SU-DHL-6 (cell line): Measurements from ENCODE around the gene STPG2.
"Not testable (repeated sequence)": the region's sequence is repeated elsewhere in the genome, so short reads cannot be mapped to it uniquely, and the experiment has no call there.

Experiments used
- H2AFZ ChIP-seq: fragments of 200-600 bp; sonication (generic); 2 replicates; pipeline ENCODE4 v1.6.1; 2014; ENCODE audit warnings: low read depth, mild to moderate bottlenecking, moderate library complexity, mixed read lengths, antibody characterized with exemption, low read length; ENCODE audit not compliant: severe bottlenecking
- H3F3A ChIP-seq: fragments of 200-600 bp; shearing (Covaris generic); 2 replicates; pipeline ENCODE4 v1.6.0; 2016; ENCODE audit warnings: antibody characterized with exemption, mild to moderate bottlenecking; ENCODE audit not compliant: insufficient read depth
- H3K27ac ChIP-seq: fragments of 200-600 bp; sonication (generic); 2 replicates; pipeline ENCODE4 v1.5.1; 2016; ENCODE audit warnings: low read depth, mild to moderate bottlenecking, low read length, moderate library complexity, mixed read lengths
- H3K27me3 ChIP-seq: fragments of 200-600 bp; sonication (generic), shearing (Covaris generic); 2 replicates; pipeline ENCODE4 v1.6.0; 2014; ENCODE audit warnings: mild to moderate bottlenecking, low read length
- H3K36me3 ChIP-seq: fragments of 200-600 bp; sonication (generic); 2 replicates; pipeline ENCODE4 v1.6.1; 2014; ENCODE audit warnings: mild to moderate bottlenecking, low read length, mixed read lengths
- H3K4me2 ChIP-seq: fragments of 300-600, 200-600 bp; shearing (Covaris generic), sonication (generic); 2 replicates; pipeline ENCODE4 v1.6.0; 2014; ENCODE audit warnings: low read length, low read depth, mild to moderate bottlenecking; ENCODE audit not compliant: poor library complexity, severe bottlenecking
- H3K4me3 ChIP-seq: fragments of 200-600 bp; sonication (generic); 2 replicates; pipeline ENCODE4 v1.5.1; 2014; ENCODE audit warnings: antibody characterized with exemption, low read length, mild to moderate bottlenecking, mixed read lengths; ENCODE audit not compliant: insufficient read depth, poor library complexity, severe bottlenecking
- H3K79me2 ChIP-seq: fragments of 200-600 bp; sonication (generic); 2 replicates; pipeline ENCODE4 v1.6.1; 2014; ENCODE audit warnings: mild to moderate bottlenecking, low read length, moderate library complexity; ENCODE audit not compliant: insufficient read depth
- H3K9ac ChIP-seq: fragments of 200-600 bp; sonication (generic); 2 replicates; pipeline ENCODE4 v1.7.0; 2014; ENCODE audit warnings: mild to moderate bottlenecking, low read length
- H3K9me2 ChIP-seq: fragments of 200-600 bp; sonication (generic); replicated peaks from 2 replicates; pipeline ENCODE4 v1.6.1; 2014; ENCODE audit warnings: low read length; ENCODE audit not compliant: insufficient read depth
- H3K9me3 ChIP-seq: fragments of 200-600 bp; sonication (generic); 2 replicates; pipeline ENCODE4 v1.6.1; 2014; ENCODE audit warnings: low read length, mixed read lengths; ENCODE audit not compliant: insufficient read depth
- H4K20me1 ChIP-seq: fragments of 200-600 bp; sonication (generic); 2 replicates; pipeline ENCODE4 v1.6.1; 2014; ENCODE audit warnings: low read depth, mild to moderate bottlenecking, antibody characterized with exemption, low read length, moderate library complexity, mixed read lengths
- EZH2phosphoT487 ChIP-seq: fragments of 200-600 bp; sonication (generic), shearing (Covaris generic); conservative IDR thresholded peaks from 2 replicates; pipeline ENCODE4 v1.6.1; 2018; ENCODE audit warnings: mild to moderate bottlenecking, antibody characterized with exemption, low read length, moderate library complexity, mixed read lengths
- TF ChIP-seq, protein P1 (sequence below): fragments of 200-600 bp; sonication (generic); IDR thresholded peaks from one replicate; pipeline ENCODE4 v1.5.1; 2017; ENCODE audit warnings: antibody characterized with exemption, mild to moderate bottlenecking, low read length, moderate library complexity; ENCODE audit not compliant: insufficient read depth, poor library complexity, severe bottlenecking

Gene STPG2

DNA sequence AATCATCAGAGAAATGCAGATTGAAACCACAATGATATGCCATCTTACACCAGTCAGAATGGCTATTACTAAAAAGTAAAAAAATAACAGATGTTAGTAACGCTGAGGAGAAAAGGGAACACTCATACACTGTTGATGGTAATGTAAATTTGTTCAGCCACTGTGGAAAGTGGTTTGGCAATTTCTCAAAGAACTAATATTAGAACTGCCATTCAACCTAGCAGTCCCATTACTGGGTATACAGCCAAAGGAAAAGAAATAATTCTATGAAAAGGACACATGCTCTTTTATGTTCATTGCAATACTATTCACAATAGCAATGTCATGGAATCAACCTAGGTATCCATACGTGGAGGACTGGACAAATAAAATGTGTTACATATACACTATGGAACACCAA is 566.3 kb downstream of the STPG2 start:
- no peak overlapping the region for H3K9ac ChIP-seq
- no peak for TF ChIP-seq EZH2phosphoT487
- TF ChIP-seq, protein P1, sequence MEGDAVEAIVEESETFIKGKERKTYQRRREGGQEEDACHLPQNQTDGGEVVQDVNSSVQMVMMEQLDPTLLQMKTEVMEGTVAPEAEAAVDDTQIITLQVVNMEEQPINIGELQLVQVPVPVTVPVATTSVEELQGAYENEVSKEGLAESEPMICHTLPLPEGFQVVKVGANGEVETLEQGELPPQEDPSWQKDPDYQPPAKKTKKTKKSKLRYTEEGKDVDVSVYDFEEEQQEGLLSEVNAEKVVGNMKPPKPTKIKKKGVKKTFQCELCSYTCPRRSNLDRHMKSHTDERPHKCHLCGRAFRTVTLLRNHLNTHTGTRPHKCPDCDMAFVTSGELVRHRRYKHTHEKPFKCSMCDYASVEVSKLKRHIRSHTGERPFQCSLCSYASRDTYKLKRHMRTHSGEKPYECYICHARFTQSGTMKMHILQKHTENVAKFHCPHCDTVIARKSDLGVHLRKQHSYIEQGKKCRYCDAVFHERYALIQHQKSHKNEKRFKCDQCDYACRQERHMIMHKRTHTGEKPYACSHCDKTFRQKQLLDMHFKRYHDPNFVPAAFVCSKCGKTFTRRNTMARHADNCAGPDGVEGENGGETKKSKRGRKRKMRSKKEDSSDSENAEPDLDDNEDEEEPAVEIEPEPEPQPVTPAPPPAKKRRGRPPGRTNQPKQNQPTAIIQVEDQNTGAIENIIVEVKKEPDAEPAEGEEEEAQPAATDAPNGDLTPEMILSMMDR: no peak
- no peaks in the 10 kb centered on the region for H3K79me2 ChIP-seq
- H3K27me3 ChIP-seq: no peaks in the 10 kb centered on the region
- no peak overlapping the region for H3K4me3 ChIP-seq
- no peaks in the 10 kb centered on the region for H3K36me3 ChIP-seq
- H3K27ac ChIP-seq: no peak overlapping the region
- no peaks in the 10 kb centered on the region for H3K9me2 ChIP-seq
- no peaks in the 10 kb centered on the region for H3F3A ChIP-seq
- no peak overlapping the region for H3K4me2 ChIP-seq
- no peak overlapping the region for H2AFZ ChIP-seq
- no peaks in the 10 kb centered on the region for H4K20me1 ChIP-seq
- no peaks in the 10 kb centered on the region for H3K9me3 ChIP-seq

DNA sequence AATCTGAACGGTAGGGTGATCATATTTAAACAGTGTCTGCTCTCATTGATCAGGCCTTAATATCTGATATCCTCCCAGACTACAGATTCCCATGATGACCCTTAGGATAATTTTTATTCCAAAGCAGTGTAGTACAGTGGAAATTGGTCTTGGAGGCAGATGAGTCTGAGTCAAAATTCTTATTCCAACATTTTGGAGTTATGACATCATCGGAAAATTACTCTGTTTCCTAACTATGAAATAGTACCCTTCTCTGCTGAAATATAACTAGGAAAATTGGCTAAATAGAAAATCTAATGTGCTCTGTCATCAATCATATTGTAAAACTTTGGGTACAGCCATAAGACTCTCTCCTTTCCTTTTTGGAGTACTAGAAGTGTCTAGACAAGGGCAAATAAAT is 583.3 kb downstream of the STPG2 start:
- H3K9ac ChIP-seq: no peak overlapping the region
- no peak overlapping the region for H2AFZ ChIP-seq
- H3K27me3 ChIP-seq: no peaks in the 10 kb centered on the region
- no peaks in the 10 kb centered on the region for H3K9me3 ChIP-seq
- no peak overlapping the region for H3K4me2 ChIP-seq
- no peak for TF ChIP-seq EZH2phosphoT487
- TF ChIP-seq, protein P1: no peak
- H3K36me3 ChIP-seq: no peaks in the 10 kb centered on the region
- H3K27ac ChIP-seq: no peak overlapping the region
- no peaks in the 10 kb centered on the region for H3K9me2 ChIP-seq
- H3K4me3 ChIP-seq: no peak overlapping the region
- no peaks in the 10 kb centered on the region for H3K79me2 ChIP-seq
- H4K20me1 ChIP-seq: no peaks in the 10 kb centered on the region
- no peaks in the 10 kb centered on the region for H3F3A ChIP-seq

DNA sequence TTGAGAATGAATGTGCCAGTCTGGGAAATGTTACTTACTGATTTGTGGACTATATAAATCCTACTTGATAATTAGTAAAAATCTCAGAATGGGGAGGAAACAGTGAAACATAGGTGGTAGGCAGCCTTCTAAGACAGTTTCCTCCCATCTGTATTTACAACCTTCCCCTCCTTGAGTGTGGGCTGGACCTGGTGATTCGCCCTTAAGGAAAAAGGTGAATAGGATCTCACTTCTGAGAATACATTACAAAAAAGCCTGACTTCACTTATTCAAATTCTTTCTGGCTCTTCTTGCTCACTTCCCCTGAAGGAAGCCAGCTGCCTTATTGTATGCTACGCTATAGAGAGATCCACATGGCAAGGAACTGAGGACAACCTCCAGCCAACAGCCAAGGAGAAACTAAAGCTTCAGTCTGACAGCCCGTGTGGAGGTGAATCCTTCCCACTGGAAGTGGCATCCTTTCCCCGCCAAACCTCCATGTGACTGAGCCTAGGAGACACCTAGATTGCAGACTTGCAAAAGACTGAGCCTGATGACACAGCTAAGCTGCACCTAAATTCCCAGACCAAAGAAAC is 585.0 kb downstream of the STPG2 start:
- TF ChIP-seq, protein P1: no peak
- TF ChIP-seq EZH2phosphoT487: no peak
- no peak overlapping the region for H3K4me2 ChIP-seq

DNA sequence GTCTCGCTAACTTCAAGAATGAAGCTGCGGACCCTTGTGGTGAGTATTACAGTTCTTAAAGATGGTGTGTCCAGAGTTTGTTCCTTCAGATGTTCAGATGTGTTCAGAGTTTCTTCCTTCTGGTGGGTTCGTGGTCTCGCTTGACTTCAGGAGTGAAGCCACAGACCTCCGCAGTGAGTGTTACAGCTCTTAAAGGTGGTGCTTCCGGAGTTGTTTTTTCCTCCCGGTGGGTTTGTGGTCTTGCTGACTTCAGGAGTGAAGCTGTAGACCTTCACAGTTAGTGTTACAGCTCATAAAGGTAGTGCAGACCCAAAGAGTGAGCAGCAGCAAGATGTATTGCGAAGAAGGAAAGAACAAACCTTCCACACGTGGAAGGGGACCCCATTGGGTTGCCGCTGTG is 592.6 kb downstream of the STPG2 start:
- not testable (repeated sequence) for H3K27ac ChIP-seq, H3F3A ChIP-seq, H3K79me2 ChIP-seq, H2AFZ ChIP-seq, H3K9me3 ChIP-seq, H3K36me3 ChIP-seq, H3K9ac ChIP-seq, H3K27me3 ChIP-seq, H3K4me3 ChIP-seq, H4K20me1 ChIP-seq, H3K4me2 ChIP-seq, H3K9me2 ChIP-seq

More for the DNA sequence above, 585.0 kb downstream of the STPG2 start:
- Histone ChIP-seq H3K9me2 (no peaks in the 10 kb centered on the region), H3K4me3 (no peak overlapping the region), H3K36me3 (no peaks in the 10 kb centered on the region), H3K27me3 (no peaks in the 10 kb centered on the region), H2AFZ (no peak overlapping the region), H3K79me2 (no peaks in the 10 kb centered on the region), H3K9me3 (no peaks in the 10 kb centered on the region), H3F3A (no peaks in the 10 kb centered on the region), H3K27ac (no peak overlapping the region), H3K9ac (no peak overlapping the region), H4K20me1 (no peaks in the 10 kb centered on the region)
